Osteoblast (primary cell): ENCODE results near the gene COG5. TPM values are rescaled to one million over a fixed set of nuclear protein-coding genes. Genes with fewer than 3 reads are reported as not detected.

Experiments
- DNase-seq: peaks from one replicate; pipeline ENCODE4 v3.0.0; 2011; ENCODE audit warnings: low spot score, mixed read lengths; ENCODE audit not compliant: insufficient read length; ENCODE audit errors: missing footprints
- H2AFZ ChIP-seq: 2 replicates; pipeline ENCODE4 v1.6.0; 2011; ENCODE audit warnings: mild to moderate bottlenecking, low read length
- H3K27ac ChIP-seq: 2 replicates; pipeline ENCODE4 v1.5.1; 2011; ENCODE audit warnings: mild to moderate bottlenecking, low read depth, low read length, moderate library complexity
- H3K27me3 ChIP-seq: 2 replicates; pipeline ENCODE4 v1.6.0; 2012; ENCODE audit warnings: mild to moderate bottlenecking, control low read depth, inconsistent platforms, low read length, moderate library complexity; ENCODE audit not compliant: insufficient read depth
- H3K36me3 ChIP-seq: 2 replicates; pipeline ENCODE4 v1.5.1; 2011; ENCODE audit warnings: mild to moderate bottlenecking, low read length, control low read depth, moderate library complexity; ENCODE audit not compliant: insufficient read depth
- H3K4me1 ChIP-seq: 2 replicates; pipeline ENCODE4 v1.5.1; 2011; ENCODE audit warnings: mild to moderate bottlenecking, low read length, control low read depth, moderate library complexity; ENCODE audit not compliant: insufficient read depth
- H3K4me2 ChIP-seq: 2 replicates; pipeline ENCODE4 v1.6.0; 2011; ENCODE audit warnings: mild to moderate bottlenecking, low read length; ENCODE audit not compliant: insufficient read depth
- H3K4me3 ChIP-seq: fragments of 200-600 bp; sonication (generic); 3 replicates; pipeline ENCODE4 v1.5.1; 2012; ENCODE audit warnings: mild to moderate bottlenecking, low read length, inconsistent platforms; ENCODE audit not compliant: insufficient read depth
- H3K79me2 ChIP-seq: 2 replicates; pipeline ENCODE4 v1.6.0; 2012; ENCODE audit warnings: mild to moderate bottlenecking, low read length, control low read depth, inconsistent platforms; ENCODE audit not compliant: insufficient read depth
- H3K9me3 ChIP-seq: 2 replicates; pipeline ENCODE4 v1.5.1; 2011; ENCODE audit warnings: low read depth, low read length, control low read depth
- H4K20me1 ChIP-seq: 2 replicates; pipeline ENCODE4 v1.6.0; 2012; ENCODE audit warnings: mild to moderate bottlenecking, low read length, control low read depth; ENCODE audit not compliant: insufficient read depth
- total RNA-seq: library from RNA; depleted of rRNA; stranded (reverse); fragments of >200 nt; gene quantifications from 2 replicates; pipeline ENCODE4 v1.2.3, GENCODE V29; 2012
- TF ChIP-seq, protein P1 (sequence below): IDR thresholded peaks from 2 replicates; pipeline ENCODE4 v1.5.1; 2011; ENCODE audit warnings: mild to moderate bottlenecking, low read depth, low read length, moderate library complexity; ENCODE audit errors: extremely low read depth

COG5 gene
- total RNA-seq, 1 donor, result 29.7 TPM

DNA sequence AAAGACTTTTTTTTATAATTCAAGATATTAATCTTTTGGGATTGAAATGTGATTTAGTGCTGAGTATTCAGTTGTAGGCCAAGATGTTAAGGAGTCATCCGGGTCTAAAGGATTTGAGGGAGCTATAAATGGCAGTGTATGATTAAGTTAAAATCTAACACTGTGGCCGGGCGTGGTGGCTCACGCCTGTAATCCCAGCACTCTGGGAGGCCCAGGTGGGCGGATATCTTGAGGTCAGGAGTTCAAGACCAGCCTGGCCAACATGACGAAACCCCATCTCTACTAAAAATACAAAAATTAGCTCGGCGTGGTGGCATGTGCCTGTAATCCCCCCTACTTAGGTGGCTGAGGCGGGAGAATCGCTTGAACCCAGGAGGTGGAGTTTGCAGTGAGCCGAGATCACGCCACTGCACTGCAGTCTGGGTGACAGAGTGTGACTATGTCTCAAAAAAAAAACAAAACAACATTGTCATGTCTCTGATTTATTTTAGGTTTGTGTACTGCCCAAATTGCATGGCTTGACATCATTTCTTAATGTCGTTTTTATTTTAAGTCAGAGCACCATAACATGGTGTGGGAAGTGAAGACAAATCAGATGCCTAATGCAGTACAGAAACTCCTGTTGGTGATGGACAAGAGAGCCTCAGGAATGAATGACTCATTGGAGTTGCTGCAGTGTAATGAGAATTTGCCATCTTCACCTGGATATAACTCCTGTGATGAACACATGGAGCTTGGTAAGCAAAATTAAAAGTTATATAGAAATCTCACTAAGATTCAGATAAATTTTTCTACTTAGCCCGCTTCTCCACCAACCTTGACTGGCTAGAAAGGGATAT lies 384.2 kb downstream of the COG5 start:
- TF ChIP-seq, protein P1, sequence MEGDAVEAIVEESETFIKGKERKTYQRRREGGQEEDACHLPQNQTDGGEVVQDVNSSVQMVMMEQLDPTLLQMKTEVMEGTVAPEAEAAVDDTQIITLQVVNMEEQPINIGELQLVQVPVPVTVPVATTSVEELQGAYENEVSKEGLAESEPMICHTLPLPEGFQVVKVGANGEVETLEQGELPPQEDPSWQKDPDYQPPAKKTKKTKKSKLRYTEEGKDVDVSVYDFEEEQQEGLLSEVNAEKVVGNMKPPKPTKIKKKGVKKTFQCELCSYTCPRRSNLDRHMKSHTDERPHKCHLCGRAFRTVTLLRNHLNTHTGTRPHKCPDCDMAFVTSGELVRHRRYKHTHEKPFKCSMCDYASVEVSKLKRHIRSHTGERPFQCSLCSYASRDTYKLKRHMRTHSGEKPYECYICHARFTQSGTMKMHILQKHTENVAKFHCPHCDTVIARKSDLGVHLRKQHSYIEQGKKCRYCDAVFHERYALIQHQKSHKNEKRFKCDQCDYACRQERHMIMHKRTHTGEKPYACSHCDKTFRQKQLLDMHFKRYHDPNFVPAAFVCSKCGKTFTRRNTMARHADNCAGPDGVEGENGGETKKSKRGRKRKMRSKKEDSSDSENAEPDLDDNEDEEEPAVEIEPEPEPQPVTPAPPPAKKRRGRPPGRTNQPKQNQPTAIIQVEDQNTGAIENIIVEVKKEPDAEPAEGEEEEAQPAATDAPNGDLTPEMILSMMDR, result no peak
- H2AFZ ChIP-seq, result no peak overlapping the region
- H3K36me3 ChIP-seq, result peaks cover 5% of the 10 kb centered on the region
- peak; percentile 13 for DNase-seq
- no peak overlapping the region for H3K4me2 ChIP-seq
- peaks cover 30% of the 10 kb centered on the region for H4K20me1 ChIP-seq
- no peaks in the 10 kb centered on the region for H3K9me3 ChIP-seq
- no peak overlapping the region for H3K4me3 ChIP-seq
- peaks cover 55% of the 10 kb centered on the region for H3K79me2 ChIP-seq
- H3K27ac ChIP-seq, result peak overlapping the region; percentile 25
- H3K27me3 ChIP-seq, result no peaks in the 10 kb centered on the region
- peaks cover 15% of the 10 kb centered on the region for H3K4me1 ChIP-seq

GRCh38 chr7:107173691-107174406 lies 389.9 kb downstream of the COG5 start:
- peak; percentile 3 for DNase-seq
- no peaks in the 10 kb centered on the region for H3K9me3 ChIP-seq
- H3K27me3 ChIP-seq, result no peaks in the 10 kb centered on the region
- TF ChIP-seq, protein P1, result no peak
- peaks cover 10% of the 10 kb centered on the region for H3K4me1 ChIP-seq
- no peak overlapping the region for H3K4me2 ChIP-seq
- no peak overlapping the region for H3K4me3 ChIP-seq
- peaks cover 82% of the 10 kb centered on the region for H3K79me2 ChIP-seq
- H4K20me1 ChIP-seq, result peaks cover 56% of the 10 kb centered on the region
- no peaks in the 10 kb centered on the region for H3K36me3 ChIP-seq
- no peak overlapping the region for H2AFZ ChIP-seq
- no peak overlapping the region for H3K27ac ChIP-seq

GRCh38 chr7:107173191-107173590 lies 390.5 kb downstream of the COG5 start:
- no peaks in the 10 kb centered on the region for H3K9me3 ChIP-seq
- no peak overlapping the region for H3K4me3 ChIP-seq
- DNase-seq, result no peak
- no peak overlapping the region for H3K27ac ChIP-seq
- no peak overlapping the region for H3K4me2 ChIP-seq
- peaks cover 54% of the 10 kb centered on the region for H4K20me1 ChIP-seq
- H3K27me3 ChIP-seq, result no peaks in the 10 kb centered on the region
- H3K79me2 ChIP-seq, result peaks cover 79% of the 10 kb centered on the region
- no peaks in the 10 kb centered on the region for H3K36me3 ChIP-seq
- H3K4me1 ChIP-seq, result peaks cover 11% of the 10 kb centered on the region
- TF ChIP-seq, protein P1, result no peak
- no peak overlapping the region for H2AFZ ChIP-seq
